Activated naive CD4-positive, alpha-beta T cell treated with anti-CD3 and anti-CD28 coated beads, Interleukin-2, amount 10 ng/mL, durations not matched to agents 7 days and 5 days (primary cell): ENCODE data around the gene CACNA2D3.

ENCODE experiments used
- CTCF ChIA-PET: fragments of 350-600 bp; sonication (Branson Sonifier 250); formaldehyde crosslinking; loops from one replicate; lab custom pipeline; 2021; ENCODE audit warnings: antibody characterized with exemption; lab: Charles Lee
- DNase-seq: peaks from one replicate; pipeline ENCODE4 v3.0.0-alpha.2; 2020
- H3K27ac Mint-ChIP-seq: one replicate; pipeline ENCODE4 v1.8.0; 2021; ENCODE audit warnings: mild to moderate bottlenecking, moderate library complexity, mixed read lengths
- H3K27me3 Mint-ChIP-seq: one replicate; pipeline ENCODE4 v1.8.0; 2021; ENCODE audit warnings: mild to moderate bottlenecking, mixed read lengths
- H3K36me3 Mint-ChIP-seq: one replicate; pipeline ENCODE4 v1.8.0; 2021; ENCODE audit warnings: mixed read lengths
- H3K4me1 Mint-ChIP-seq: one replicate; pipeline ENCODE4 v1.8.0; 2021; ENCODE audit warnings: mixed read lengths
- H3K4me3 Mint-ChIP-seq: one replicate; pipeline ENCODE4 v1.8.0; 2021; ENCODE audit warnings: mild to moderate bottlenecking, moderate library complexity, mixed read lengths
- H3K9me3 Mint-ChIP-seq: one replicate; pipeline ENCODE4 v1.8.0; 2021; ENCODE audit warnings: mixed read lengths

Gene CACNA2D3

DNA sequence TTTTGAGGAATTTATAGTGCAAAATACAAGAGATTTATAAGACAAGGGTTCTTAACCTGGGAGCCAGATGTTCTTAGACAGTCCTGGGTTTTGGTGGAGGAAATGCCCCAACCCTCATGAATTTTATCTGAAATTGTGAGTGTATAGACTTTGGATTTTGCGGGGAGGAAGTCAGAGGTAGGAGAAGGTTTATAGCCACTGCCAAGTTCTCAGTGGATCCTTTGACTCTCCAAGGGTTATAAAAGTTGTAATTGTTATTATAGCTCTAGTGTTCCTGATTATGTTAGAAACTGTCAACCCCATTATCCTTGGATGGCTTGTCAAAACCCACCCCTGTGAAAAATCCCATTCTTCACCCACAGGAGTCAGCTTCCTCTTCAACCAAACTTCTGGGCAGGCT, 621.9 kb downstream of the CACNA2D3 start:
- no peaks in the 10 kb centered on the region for H3K36me3 Mint-ChIP-seq
- H3K9me3 Mint-ChIP-seq, result no peaks in the 10 kb centered on the region

DNA sequence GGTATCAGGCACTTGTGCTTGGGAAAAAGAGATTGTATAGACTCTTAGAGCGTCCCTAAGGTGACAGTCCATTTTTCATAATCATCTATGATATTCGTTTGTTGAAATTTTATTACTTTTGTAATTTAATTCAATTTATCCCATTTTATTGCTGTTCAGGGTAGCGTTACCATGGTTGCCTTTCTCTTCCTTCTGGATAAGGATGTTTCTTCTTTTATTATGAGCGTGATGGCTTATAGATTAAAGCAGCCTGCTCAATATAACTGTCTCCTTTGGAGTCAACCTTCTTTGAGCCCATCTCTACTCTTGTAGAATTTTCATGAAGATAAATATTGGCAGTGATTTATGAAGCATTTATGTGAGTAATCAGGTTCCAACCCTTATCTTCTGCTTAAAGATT, 623.5 kb downstream of the CACNA2D3 start:
- H3K27me3 Mint-ChIP-seq, result no peaks in the 10 kb centered on the region
- no peaks in the 10 kb centered on the region for H3K36me3 Mint-ChIP-seq
- H3K4me1 Mint-ChIP-seq, result no peaks in the 10 kb centered on the region
- H3K27ac Mint-ChIP-seq, result no peak overlapping the region
- no peak overlapping the region for H3K4me3 Mint-ChIP-seq
- no peaks in the 10 kb centered on the region for H3K9me3 Mint-ChIP-seq
- no peak for DNase-seq
- CTCF ChIA-PET, result interaction anchor here (0.7 kb wide), 1 partner anchor 16 kb away, joined by 3 read pairs; no protein-coding TSS in a partner anchor

More for the DNA sequence above, 621.9 kb downstream of the CACNA2D3 start:
- Mint-ChIP-seq H3K4me1 (no peaks in the 10 kb centered on the region), H3K27me3 (no peaks in the 10 kb centered on the region), H3K27ac (no peak overlapping the region), H3K4me3 (no peak overlapping the region)
- no peak for DNase-seq
- CTCF ChIA-PET, result no interaction called here

DNA sequence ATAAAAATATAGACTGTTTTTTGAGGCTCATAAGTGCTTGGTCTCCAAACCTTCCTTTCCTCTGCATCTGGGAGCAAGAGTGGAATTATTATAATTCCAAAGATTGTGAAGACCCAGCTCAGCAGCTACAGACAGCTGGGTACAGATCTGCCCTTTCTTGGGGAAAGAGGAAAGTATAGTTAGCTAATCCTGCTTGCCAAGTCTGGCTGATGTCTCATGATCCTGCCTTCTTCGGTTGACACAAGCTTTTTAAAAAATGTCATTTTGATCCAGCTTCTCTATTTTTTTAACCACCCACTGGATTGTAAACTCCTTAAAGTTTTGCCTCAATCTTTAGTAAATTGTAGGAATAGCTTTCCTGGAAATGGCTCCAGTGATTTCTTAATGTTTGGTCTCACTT, 624.4 kb downstream of the CACNA2D3 start:
- Mint-ChIP-seq H3K4me1 (no peaks in the 10 kb centered on the region), H3K4me3 (no peak overlapping the region), H3K9me3 (no peaks in the 10 kb centered on the region), H3K27ac (no peak overlapping the region), H3K36me3 (no peaks in the 10 kb centered on the region), H3K27me3 (no peaks in the 10 kb centered on the region)
- DNase-seq, result no peak
- CTCF ChIA-PET, result no interaction called here

DNA sequence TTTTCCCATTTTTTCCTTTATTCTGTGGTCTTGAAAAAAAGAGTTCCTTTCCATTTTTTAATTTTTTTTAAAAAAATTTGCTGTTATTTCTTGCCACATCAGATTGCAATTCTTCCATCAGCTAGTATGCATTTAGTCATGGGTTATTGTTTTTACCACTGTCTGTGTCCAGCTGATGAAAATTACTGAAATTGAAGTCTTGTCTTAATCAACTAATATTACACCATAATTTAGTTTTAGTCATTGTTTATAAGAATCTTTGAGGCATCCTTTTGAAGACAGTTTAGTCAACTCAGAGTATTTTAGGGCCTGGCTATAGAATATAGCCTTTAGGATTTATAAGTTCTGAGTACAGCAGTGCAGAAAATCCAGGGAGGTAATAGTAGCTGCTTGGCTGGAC, 633.4 kb downstream of the CACNA2D3 start:
- Mint-ChIP-seq H3K36me3 (no peaks in the 10 kb centered on the region), H3K4me3 (no peak overlapping the region)
- DNase-seq, result no peak

DNA sequence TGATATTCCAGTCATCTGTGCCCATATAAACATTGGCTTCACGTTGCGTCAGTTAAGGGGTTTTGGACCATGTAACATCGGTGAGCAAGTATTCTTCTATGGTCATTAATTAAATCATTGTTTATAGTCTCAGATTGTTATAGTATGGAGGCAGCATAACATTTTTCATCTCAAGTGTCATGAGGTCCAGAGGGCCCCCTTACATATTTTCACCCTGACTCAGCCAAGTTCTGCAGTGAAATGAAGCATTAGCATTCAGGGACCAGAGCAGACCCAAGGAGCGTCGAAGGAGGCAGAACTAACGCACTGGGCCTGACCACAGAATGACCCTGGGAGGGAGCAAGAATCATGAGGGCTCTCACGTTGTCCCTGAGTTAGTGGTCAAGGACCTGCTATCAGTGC, 634.0 kb downstream of the CACNA2D3 start:
- Mint-ChIP-seq H3K4me1 (no peaks in the 10 kb centered on the region), H3K27me3 (no peaks in the 10 kb centered on the region), H3K4me3 (no peak overlapping the region), H3K36me3 (no peaks in the 10 kb centered on the region), H3K27ac (no peak overlapping the region), H3K9me3 (no peaks in the 10 kb centered on the region)
- CTCF ChIA-PET, result no interaction called here
- no peak for DNase-seq

More for the DNA sequence above, 633.4 kb downstream of the CACNA2D3 start:
- H3K27me3 Mint-ChIP-seq, result no peaks in the 10 kb centered on the region
- H3K9me3 Mint-ChIP-seq, result no peaks in the 10 kb centered on the region
- no peak overlapping the region for H3K27ac Mint-ChIP-seq
- CTCF ChIA-PET, result no interaction called here
- no peaks in the 10 kb centered on the region for H3K4me1 Mint-ChIP-seq

DNA sequence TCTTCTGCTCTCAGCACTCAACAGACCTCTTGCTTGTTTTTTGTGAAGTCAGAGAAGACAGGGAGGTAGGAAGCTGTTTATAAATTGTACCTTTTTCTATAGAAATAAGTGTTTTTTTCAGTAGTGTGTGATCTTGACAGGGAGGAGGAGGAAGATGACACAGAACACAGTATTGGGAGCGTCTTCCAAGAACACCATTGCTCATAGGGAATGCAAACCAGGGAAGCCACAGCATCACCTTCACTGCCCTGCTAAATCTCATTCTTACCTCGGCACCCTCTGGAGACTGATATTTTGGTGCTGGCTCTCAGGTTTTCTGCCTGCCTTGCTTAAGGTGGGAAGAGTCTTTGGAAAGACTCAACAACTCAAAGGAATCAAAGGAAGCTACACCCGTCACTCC, 636.1 kb downstream of the CACNA2D3 start:
- no peak overlapping the region for H3K4me3 Mint-ChIP-seq
- CTCF ChIA-PET, result no interaction called here
- H3K9me3 Mint-ChIP-seq, result no peaks in the 10 kb centered on the region
- no peaks in the 10 kb centered on the region for H3K4me1 Mint-ChIP-seq
- no peaks in the 10 kb centered on the region for H3K36me3 Mint-ChIP-seq
- no peak for DNase-seq
- H3K27ac Mint-ChIP-seq, result no peak overlapping the region
- no peaks in the 10 kb centered on the region for H3K27me3 Mint-ChIP-seq

DNA sequence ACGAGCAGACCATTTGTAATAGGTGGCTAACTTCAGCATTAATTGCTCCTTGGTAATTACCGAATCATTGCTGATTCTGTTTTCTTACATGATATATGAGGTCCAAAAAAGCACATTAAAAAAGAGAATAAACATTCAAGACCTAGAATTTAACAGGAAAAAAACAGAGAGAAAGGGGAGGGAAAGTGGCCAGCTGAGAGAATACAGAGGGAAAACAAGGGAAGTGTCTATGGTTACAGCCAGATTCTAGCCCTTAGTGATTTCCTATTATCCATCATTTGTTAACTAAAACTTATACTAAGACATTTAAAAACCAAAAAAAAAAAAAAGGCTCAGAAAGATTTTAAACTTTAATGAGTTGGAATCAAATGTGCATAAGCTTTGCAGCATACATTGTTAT, 636.8 kb downstream of the CACNA2D3 start:
- Mint-ChIP-seq H3K4me1 (no peaks in the 10 kb centered on the region), H3K27ac (no peak overlapping the region)
- CTCF ChIA-PET, result no interaction called here

DNA sequence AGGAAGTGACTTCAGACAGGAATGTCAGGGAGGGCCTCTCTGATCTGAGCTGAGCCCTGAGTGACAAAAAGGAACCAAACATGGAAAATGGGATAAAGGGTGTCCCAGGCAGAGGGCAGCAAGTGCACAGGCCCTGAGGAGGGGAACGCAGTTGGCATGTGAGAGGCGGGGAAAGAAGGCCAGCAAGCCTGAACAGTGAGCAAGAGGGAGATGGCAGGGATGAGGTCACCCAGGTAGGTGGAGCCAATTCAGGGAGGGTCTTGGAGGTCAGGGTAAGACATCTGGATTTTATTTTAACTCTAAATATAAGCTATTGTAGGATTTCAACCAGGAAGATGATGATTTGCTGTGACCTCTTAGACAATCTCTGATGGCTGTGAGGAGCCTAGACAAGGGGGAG, 637.8 kb downstream of the CACNA2D3 start:
- H3K36me3 Mint-ChIP-seq, result no peaks in the 10 kb centered on the region
- no peaks in the 10 kb centered on the region for H3K27me3 Mint-ChIP-seq
- no peaks in the 10 kb centered on the region for H3K4me1 Mint-ChIP-seq
- CTCF ChIA-PET, result no interaction called here
- H3K27ac Mint-ChIP-seq, result no peak overlapping the region
- H3K4me3 Mint-ChIP-seq, result no peak overlapping the region
- no peaks in the 10 kb centered on the region for H3K9me3 Mint-ChIP-seq
- DNase-seq, result no peak

More for the DNA sequence above, 636.8 kb downstream of the CACNA2D3 start:
- no peaks in the 10 kb centered on the region for H3K36me3 Mint-ChIP-seq
- H3K4me3 Mint-ChIP-seq, result no peak overlapping the region
- H3K27me3 Mint-ChIP-seq, result no peaks in the 10 kb centered on the region
- H3K9me3 Mint-ChIP-seq, result no peaks in the 10 kb centered on the region
- DNase-seq, result no peak

DNA sequence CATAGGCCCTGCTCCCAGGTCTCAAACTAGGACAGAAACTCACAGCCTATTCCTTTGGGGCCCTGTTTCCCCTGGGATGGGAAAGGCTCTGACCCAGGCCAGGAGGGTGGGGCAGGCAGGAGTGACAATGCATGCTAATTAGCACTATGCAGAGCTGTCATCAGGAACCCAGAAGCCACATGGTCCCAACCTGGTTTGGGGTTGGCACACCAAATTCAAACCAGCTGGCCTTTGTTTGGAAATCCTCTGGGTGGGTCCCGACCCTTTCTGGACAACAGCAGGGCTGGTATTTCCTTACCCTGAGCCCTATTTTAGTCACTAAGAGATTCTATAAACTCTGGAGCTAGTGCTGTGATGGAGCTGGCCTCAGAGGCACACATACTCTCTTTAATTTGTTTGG, 639.3 kb downstream of the CACNA2D3 start:
- H3K4me1 Mint-ChIP-seq, result no peaks in the 10 kb centered on the region
- H3K36me3 Mint-ChIP-seq, result no peaks in the 10 kb centered on the region
- H3K9me3 Mint-ChIP-seq, result no peaks in the 10 kb centered on the region
- no peak for DNase-seq
- CTCF ChIA-PET, result interaction anchor here (0.6 kb wide), 1 partner anchor 16 kb away, joined by 3 read pairs; no protein-coding TSS in a partner anchor
- H3K27me3 Mint-ChIP-seq, result no peaks in the 10 kb centered on the region
- H3K27ac Mint-ChIP-seq, result no peak overlapping the region
- no peak overlapping the region for H3K4me3 Mint-ChIP-seq

DNA sequence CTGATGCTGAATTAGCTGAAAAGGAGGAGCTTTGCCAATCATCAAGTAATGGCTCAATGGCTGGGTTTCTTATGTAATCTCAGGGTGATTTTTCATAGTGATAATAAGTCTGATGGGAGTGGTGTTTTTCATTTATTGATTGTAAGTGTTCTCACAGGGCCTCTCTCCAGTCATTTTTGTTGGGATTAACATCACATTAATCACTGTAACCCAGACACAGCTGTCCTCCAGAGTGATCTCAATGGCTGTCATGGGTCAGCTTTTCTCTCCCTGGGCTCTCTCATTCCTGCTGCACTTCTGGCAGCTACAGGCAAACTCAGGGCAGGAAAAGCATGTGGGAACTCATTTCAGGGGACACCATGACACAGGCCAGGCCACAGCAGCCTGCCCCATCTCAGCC, 642.6 kb downstream of the CACNA2D3 start:
- Mint-ChIP-seq H3K4me1 (no peaks in the 10 kb centered on the region), H3K4me3 (no peak overlapping the region), H3K9me3 (no peaks in the 10 kb centered on the region), H3K27ac (no peak overlapping the region), H3K36me3 (no peaks in the 10 kb centered on the region), H3K27me3 (no peaks in the 10 kb centered on the region)
- DNase-seq, result no peak
- CTCF ChIA-PET, result no interaction called here

DNA sequence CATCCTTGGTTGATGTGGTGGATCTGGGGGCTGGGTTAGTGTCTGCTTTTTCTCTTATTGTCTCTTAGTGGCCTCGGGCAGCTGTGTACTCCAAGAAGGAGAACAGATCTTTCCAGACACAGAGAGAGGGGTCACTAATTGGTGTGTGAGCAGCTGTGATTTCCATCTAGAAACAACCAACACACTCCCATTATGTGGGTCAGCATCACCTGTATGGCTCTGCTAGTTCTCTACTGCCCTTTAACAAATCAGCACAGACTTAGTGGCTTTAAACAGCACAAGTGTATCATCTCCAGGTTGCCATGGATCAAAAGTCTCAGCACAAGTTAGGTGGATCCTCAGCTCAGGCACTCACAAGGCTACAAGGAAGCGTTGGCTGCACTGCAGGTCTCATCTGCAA, 648.7 kb downstream of the CACNA2D3 start:
- no peaks in the 10 kb centered on the region for H3K36me3 Mint-ChIP-seq
- no peaks in the 10 kb centered on the region for H3K9me3 Mint-ChIP-seq
- no peak overlapping the region for H3K4me3 Mint-ChIP-seq
- no peaks in the 10 kb centered on the region for H3K27me3 Mint-ChIP-seq
- DNase-seq, result no peak
- no peak overlapping the region for H3K27ac Mint-ChIP-seq
- CTCF ChIA-PET, result no interaction called here
- H3K4me1 Mint-ChIP-seq, result no peaks in the 10 kb centered on the region

DNA sequence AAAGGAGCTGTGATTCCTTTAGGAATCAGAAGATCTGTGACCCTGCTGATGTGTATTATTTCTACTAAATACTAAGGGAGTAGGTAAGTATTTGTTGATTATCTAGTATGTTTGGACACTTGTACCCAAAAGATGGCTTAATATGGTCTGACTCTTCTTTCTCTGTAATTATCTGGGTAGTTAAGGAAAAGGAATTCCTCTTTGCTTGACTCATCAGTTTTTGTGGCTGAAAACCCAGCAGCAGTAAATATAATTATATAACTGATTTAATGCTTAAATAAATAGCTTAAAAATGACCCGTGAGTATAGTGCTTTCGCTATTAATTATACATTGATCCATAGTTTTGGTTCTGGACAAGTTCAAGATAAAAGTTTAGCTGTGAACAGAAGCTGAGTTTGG, 649.7 kb downstream of the CACNA2D3 start:
- no peak for DNase-seq
- CTCF ChIA-PET, result no interaction called here
- Mint-ChIP-seq H3K36me3 (no peaks in the 10 kb centered on the region), H3K4me1 (no peaks in the 10 kb centered on the region), H3K27me3 (no peaks in the 10 kb centered on the region), H3K9me3 (no peaks in the 10 kb centered on the region), H3K27ac (no peak overlapping the region), H3K4me3 (no peak overlapping the region)

DNA sequence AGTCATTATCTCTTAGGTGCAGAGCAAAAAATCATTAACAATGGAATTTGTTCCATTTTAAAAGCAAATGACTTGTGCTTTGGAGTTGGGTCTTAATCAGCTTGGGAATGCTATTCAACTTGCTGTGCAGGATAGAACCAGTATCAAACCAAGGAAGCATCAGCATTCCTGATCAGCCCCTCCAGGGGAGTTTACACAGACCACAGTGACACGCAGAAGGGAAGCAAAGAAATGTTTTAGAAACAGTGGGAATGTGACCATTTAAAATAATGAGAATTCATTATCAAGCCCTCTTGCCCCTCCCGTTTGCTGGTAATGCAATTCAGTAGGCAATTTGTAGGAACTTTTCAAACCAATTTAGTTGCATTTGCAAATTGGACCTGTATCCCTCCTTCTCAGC, 650.4 kb downstream of the CACNA2D3 start:
- no peaks in the 10 kb centered on the region for H3K36me3 Mint-ChIP-seq

DNA sequence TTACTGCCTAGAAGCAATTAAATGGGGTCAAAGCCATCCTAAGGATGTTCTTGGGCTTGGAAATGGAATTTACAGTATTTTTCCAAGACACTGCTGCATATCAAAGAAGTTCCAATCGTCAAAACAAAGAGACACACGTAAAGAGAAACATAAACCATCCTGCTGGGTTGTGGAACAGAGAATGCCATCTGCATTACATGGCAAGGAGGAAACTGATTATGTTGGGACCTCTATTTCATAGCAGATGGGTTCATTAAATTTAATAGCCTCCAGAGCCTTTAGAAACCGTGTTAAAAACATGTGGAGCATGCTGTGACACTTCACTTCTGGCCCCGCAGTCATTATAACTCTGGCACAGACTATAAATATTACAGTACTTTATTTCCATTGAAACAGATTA, 650.9 kb downstream of the CACNA2D3 start:
- Mint-ChIP-seq H3K9me3 (peaks cover 2% of the 10 kb centered on the region), H3K36me3 (no peaks in the 10 kb centered on the region), H3K4me3 (no peak overlapping the region), H3K27ac (no peak overlapping the region), H3K4me1 (no peaks in the 10 kb centered on the region), H3K27me3 (no peaks in the 10 kb centered on the region)
- CTCF ChIA-PET, result no interaction called here
- DNase-seq, result no peak

More for the DNA sequence above, 650.4 kb downstream of the CACNA2D3 start:
- CTCF ChIA-PET, result no interaction called here
- no peaks in the 10 kb centered on the region for H3K27me3 Mint-ChIP-seq
- H3K9me3 Mint-ChIP-seq, result peaks cover 2% of the 10 kb centered on the region
- DNase-seq, result no peak
- H3K4me3 Mint-ChIP-seq, result no peak overlapping the region
- H3K27ac Mint-ChIP-seq, result no peak overlapping the region
- no peaks in the 10 kb centered on the region for H3K4me1 Mint-ChIP-seq

DNA sequence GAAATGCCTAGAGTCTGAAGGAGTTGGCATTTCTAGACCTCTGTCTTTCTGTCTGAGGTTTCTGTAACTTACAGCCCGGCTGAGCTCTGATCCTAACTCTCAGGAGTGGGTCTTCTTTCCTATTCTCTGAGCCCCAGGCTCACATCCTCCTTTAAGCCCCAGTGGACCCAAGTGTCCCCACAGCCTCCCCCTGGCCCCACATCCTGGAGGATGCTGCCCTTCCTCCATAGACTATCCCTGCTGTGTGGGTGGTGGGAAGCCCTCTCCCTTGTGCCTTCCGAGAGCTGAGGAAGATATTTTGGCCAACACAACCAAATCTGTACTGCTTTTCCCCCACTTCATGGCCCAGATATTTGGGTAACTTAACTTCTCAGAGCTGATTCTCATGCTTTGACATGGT, 654.2 kb downstream of the CACNA2D3 start:
- DNase-seq, result no peak
- CTCF ChIA-PET, result no interaction called here
- H3K9me3 Mint-ChIP-seq, result peaks cover 2% of the 10 kb centered on the region

DNA sequence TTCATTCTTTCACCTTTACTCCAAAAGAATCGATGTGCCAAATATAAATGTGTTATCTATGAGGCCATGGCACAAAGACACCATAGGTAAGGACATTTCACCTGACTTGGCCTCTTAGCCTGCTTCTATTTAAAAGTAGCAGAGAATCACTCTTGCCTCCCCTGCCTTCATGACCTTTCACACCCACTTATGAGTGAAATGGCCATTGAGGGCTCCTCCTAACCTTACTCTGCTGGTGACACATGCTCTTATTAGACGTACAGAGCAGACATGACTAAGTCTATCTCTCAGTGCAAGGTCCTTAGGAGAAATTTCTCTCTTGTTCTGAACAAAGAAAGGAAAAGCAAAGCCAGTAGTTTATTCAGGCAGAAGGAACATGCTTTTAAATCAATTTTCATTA, 654.8 kb downstream of the CACNA2D3 start:
- H3K4me1 Mint-ChIP-seq, result no peaks in the 10 kb centered on the region
- H3K27ac Mint-ChIP-seq, result no peak overlapping the region
- H3K9me3 Mint-ChIP-seq, result peaks cover 2% of the 10 kb centered on the region
- no peak for DNase-seq
- CTCF ChIA-PET, result no interaction called here
- no peaks in the 10 kb centered on the region for H3K27me3 Mint-ChIP-seq
- H3K36me3 Mint-ChIP-seq, result no peaks in the 10 kb centered on the region
- no peak overlapping the region for H3K4me3 Mint-ChIP-seq

More for the DNA sequence above, 654.2 kb downstream of the CACNA2D3 start:
- no peak overlapping the region for H3K27ac Mint-ChIP-seq
- H3K36me3 Mint-ChIP-seq, result no peaks in the 10 kb centered on the region
- no peaks in the 10 kb centered on the region for H3K4me1 Mint-ChIP-seq
- no peak overlapping the region for H3K4me3 Mint-ChIP-seq
- no peaks in the 10 kb centered on the region for H3K27me3 Mint-ChIP-seq
